ENCODE results near the gene FBXW7. TPM values are rescaled to one million over a fixed set of nuclear protein-coding genes. Genes with fewer than 3 reads are reported as not detected.

Gene FBXW7
- total RNA-seq, 6 experiments from 2014 or later: 12.9 to 25.5 (median 17.6) TPM

GRCh38 chr4:152321398-152321797 is 214.5 kb downstream of the FBXW7 start:
- DNase-seq (no peak), ATAC-seq (no peak)
- WGBS (ENCODE audit: insufficient coverage, low coverage, low lambda C conversion rate, missing lambda C conversion rate): 97% methylated on average over 4 of the region's 4 CpGs
- TF ChIP-seq CTCF (IDR thresholded peaks at IDR 0.05) (no peak), POLR2A (IDR thresholded peaks at IDR 0.05) (no peak)
- H3K4me1 ChIP-seq: no peaks in the 10 kb centered on the region
- H3K27me3 ChIP-seq: no peaks in the 10 kb centered on the region
- no peaks in the 10 kb centered on the region for H3K9me3 ChIP-seq
- no peak overlapping the region for H3K27ac ChIP-seq
- H3K4me3 ChIP-seq: no peak overlapping the region
- intact Hi-C loops (cut with DNase I): no loop called here
- H3K36me3 ChIP-seq: peaks cover 0 to 11% (median 0%) of the 10 kb centered on the region in 4 donors

DNA sequence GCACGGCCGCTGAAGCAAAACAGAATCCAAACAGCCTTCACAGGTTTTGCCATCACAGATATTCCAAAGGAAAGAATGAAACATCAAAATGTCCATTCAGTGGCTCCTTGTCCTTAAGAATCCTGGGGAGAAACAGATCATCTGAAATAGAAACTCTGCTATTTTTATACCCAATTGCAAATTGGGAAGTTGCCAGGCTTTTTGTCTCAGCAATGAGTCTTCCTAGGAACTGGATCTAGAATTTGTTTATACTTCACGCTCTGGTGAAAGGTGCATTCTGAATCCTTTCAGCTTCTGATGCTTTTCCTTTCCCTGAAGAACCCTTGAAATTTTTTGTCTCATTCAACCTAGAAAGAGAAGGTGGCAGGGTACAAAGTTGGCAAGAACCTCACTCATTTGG is 218.9 kb downstream of the FBXW7 start:
- DNase-seq (no peak), ATAC-seq (no peak)
- H3K4me1 ChIP-seq: no peaks in the 10 kb centered on the region
- intact Hi-C loops (cut with DNase I): no loop called here
- H3K27me3 ChIP-seq: no peaks in the 10 kb centered on the region
- no peaks in the 10 kb centered on the region for H3K9me3 ChIP-seq
- no peak overlapping the region for H3K4me3 ChIP-seq
- no peak overlapping the region for H3K27ac ChIP-seq
- 97% methylated on average over 3 of the region's 3 CpGs for WGBS (ENCODE audit: insufficient coverage, low coverage, low lambda C conversion rate, missing lambda C conversion rate)
- no peaks in the 10 kb centered on the region for H3K36me3 ChIP-seq
- TF ChIP-seq POLR2A (IDR thresholded peaks at IDR 0.05): no peak
- no peak for TF ChIP-seq CTCF (IDR thresholded peaks at IDR 0.05)

GRCh38 chr4:152310257-152310656 is 225.6 kb downstream of the FBXW7 start:
- no peaks in the 10 kb centered on the region for H3K36me3 ChIP-seq

GRCh38 chr4:152309418-152309817 is 226.5 kb downstream of the FBXW7 start:
- Histone ChIP-seq H3K27ac (no peak overlapping the region), H3K4me3 (no peak overlapping the region), H3K27me3 (no peaks in the 10 kb centered on the region), H3K9me3 (no peaks in the 10 kb centered on the region), H3K36me3 (no peaks in the 10 kb centered on the region), H3K4me1 (no peaks in the 10 kb centered on the region)
- 89% methylated on average over 2 of the region's 2 CpGs for WGBS (ENCODE audit: insufficient coverage, low coverage, low lambda C conversion rate, missing lambda C conversion rate)
- TF ChIP-seq POLR2A (IDR thresholded peaks at IDR 0.05): no peak
- no peak for TF ChIP-seq CTCF (IDR thresholded peaks at IDR 0.05)
- no peak for DNase-seq
- intact Hi-C loops (cut with DNase I): no loop called here
- no peak for ATAC-seq

More at GRCh38 chr4:152310257-152310656, 225.6 kb downstream of the FBXW7 start:
- TF ChIP-seq POLR2A (IDR thresholded peaks at IDR 0.05) (no peak), CTCF (IDR thresholded peaks at IDR 0.05) (no peak)
- intact Hi-C loops (cut with DNase I): no loop called here
- no peak overlapping the region for H3K4me3 ChIP-seq
- H3K27ac ChIP-seq: no peak overlapping the region
- no peaks in the 10 kb centered on the region for H3K4me1 ChIP-seq
- no peak for DNase-seq
- no peak for ATAC-seq
- 75% methylated on average over 2 of the region's 2 CpGs for WGBS (ENCODE audit: insufficient coverage, low coverage, low lambda C conversion rate, missing lambda C conversion rate)
- H3K9me3 ChIP-seq: no peaks in the 10 kb centered on the region
- H3K27me3 ChIP-seq: no peaks in the 10 kb centered on the region

DNA sequence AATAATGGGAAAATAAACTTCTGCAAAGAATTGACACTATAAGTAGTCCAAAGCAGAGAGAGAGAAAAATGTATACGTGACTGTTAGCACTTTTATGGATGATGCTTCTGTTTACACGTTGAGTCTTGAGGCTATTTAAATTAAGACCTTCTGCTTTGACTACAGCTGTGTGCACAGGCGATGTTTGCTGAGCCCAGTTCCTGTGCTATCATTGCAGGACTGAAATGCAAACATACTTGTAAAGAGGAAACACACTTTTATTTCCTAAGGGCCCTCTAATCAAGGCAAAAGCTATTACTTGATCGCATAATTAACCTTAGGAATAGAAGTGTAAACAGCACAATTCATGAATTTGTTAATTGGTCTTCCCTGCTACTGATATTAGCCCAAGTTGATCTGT is 226.9 kb downstream of the FBXW7 start:
- no peak for DNase-seq
- WGBS (ENCODE audit: insufficient coverage, low coverage, low lambda C conversion rate, missing lambda C conversion rate): 64% methylated on average over 4 of the region's 4 CpGs
- Histone ChIP-seq H3K27me3 (no peaks in the 10 kb centered on the region), H3K27ac (no peak overlapping the region), H3K4me1 (no peaks in the 10 kb centered on the region), H3K36me3 (no peaks in the 10 kb centered on the region), H3K4me3 (no peak overlapping the region), H3K9me3 (no peaks in the 10 kb centered on the region)
- TF ChIP-seq CTCF (IDR thresholded peaks at IDR 0.05) (no peak), POLR2A (IDR thresholded peaks at IDR 0.05) (no peak)
- ATAC-seq: no peak
- intact Hi-C loops (cut with DNase I): no loop called here
